ENCODE measurements around the gene GPR150.
A peak's percentile ranks its signal among the peaks of the same experiment; 100 is the strongest.
"Not testable (repeated sequence)": the region's sequence is repeated elsewhere in the genome, so short reads cannot be mapped to it uniquely, and the experiment has no call there.

Gene GPR150

GRCh38 chr5:95623706-95624105 lies 3.8 kb downstream of the GPR150 start:
- DNase-seq: no peak

- DNase-seq: no peak
These were observed 4.5 kb downstream of the GPR150 start for GRCh38 chr5:95624368-95624767.

- no peak for DNase-seq
These were observed 6.8 kb downstream of the GPR150 start for GRCh38 chr5:95626701-95627100.

GRCh38 chr5:95627971-95628810 lies 8.3 kb downstream of the GPR150 start:
- no peak for DNase-seq

GRCh38 chr5:95628933-95629332 lies 9.0 kb downstream of the GPR150 start:
- no peak for DNase-seq

- DNase-seq: no peak
These were observed 10.6 kb downstream of the GPR150 start for GRCh38 chr5:95630394-95630917.

- DNase-seq: no peak
These were observed 11.5 kb downstream of the GPR150 start for GRCh38 chr5:95631255-95631958.

- no peak for DNase-seq
These were observed 12.2 kb downstream of the GPR150 start for GRCh38 chr5:95631991-95632675.

GRCh38 chr5:95632942-95633341 lies 13.1 kb downstream of the GPR150 start:
- DNase-seq: not testable (repeated sequence)

GRCh38 chr5:95633671-95634070 lies 13.8 kb downstream of the GPR150 start:
- DNase-seq: no peak

GRCh38 chr5:95634081-95634480 lies 14.2 kb downstream of the GPR150 start:
- DNase-seq: no peak

- DNase-seq: no peak
These were observed 18.7 kb downstream of the GPR150 start for GRCh38 chr5:95638632-95639031.

- no peak for DNase-seq
These were observed 21.9 kb downstream of the GPR150 start for GRCh38 chr5:95641741-95642220.

GRCh38 chr5:95643152-95643551 lies 23.3 kb downstream of the GPR150 start:
- no peak for DNase-seq

GRCh38 chr5:95644351-95645042 lies 24.6 kb downstream of the GPR150 start:
- peak in 18 of 56 donors; percentile 5 to 55 (median 20) for DNase-seq

GRCh38 chr5:95646226-95646568 lies 26.3 kb downstream of the GPR150 start:
- peak in 1 of 56 donors; percentile 33 for DNase-seq

GRCh38 chr5:95646569-95647431 lies 26.9 kb downstream of the GPR150 start, which contains the start of gene RFESD:
TSS of gene RFESD (plus strand) at chr5:95646777. CDS start at chr5:95652272, 5,495 bp downstream.
- peak; percentile 68 to 99 (median 93) for DNase-seq

GRCh38 chr5:95647886-95648860 lies 28.3 kb downstream of the GPR150 start:
- DNase-seq: no peak

- no peak for DNase-seq
These were observed 29.4 kb downstream of the GPR150 start for GRCh38 chr5:95649274-95649673.
